Measurements from ENCODE around the gene KIF1B.

KIF1B gene

DNA sequence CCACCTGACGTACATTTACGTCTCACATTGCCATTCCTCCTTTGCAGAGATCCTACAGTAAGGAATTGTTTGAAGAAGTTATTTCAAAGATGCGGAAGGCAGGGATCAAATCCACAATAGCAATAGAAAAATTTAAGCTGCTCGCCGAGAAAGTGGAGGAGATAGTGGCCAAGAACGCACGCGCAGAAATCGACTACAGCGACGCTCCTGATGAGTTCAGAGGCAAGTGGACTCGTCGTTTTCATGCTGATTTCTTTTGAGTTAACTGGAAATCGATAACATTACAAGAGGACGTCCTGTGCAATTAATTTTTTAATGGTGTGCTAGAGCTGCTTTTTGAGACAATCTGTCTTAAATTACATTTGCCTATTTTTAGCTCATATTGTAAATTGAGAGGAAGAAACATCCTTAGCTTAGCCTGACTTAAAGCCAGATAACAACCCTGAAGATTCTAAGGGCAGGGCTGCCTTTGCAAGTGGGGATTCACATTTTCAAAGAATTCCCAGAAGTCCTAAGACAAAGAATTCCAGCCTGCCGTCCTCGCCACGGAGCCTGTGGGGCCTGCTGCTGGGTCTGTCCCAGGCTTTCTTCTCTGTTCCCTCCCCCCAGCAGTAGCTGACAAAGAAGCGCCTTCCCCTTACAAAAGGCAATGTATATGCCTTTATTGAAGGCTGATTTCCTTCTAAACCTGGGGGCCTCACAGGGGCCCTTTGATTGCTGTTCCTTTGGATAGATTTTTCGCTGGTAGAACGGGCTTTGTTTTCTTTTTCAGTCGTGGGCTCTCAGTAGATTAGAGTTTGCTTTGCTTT is 31.6 kb upstream of the KIF1B start:
- Histone ChIP-seq H3K9me3 (replicated peaks; ENCODE audit: low read length) (no peaks in the 10 kb centered on the region), H3K9ac (ENCODE audit: low read depth, low read length) (no peak overlapping the region), H3K27me3 (ENCODE audit: control insufficient read depth, insufficient read depth, low read length) (no peaks in the 10 kb centered on the region), H3K36me3 (ENCODE audit: insufficient read depth, low read length) (peaks cover 17% of the 10 kb centered on the region), H3K4me3 (ENCODE audit: low read length) (no peak overlapping the region), H3K4me1 (ENCODE audit: control insufficient read depth, insufficient read depth, low read length) (no peaks in the 10 kb centered on the region), H3K4me2 (ENCODE audit: low read length) (no peak overlapping the region)

DNA sequence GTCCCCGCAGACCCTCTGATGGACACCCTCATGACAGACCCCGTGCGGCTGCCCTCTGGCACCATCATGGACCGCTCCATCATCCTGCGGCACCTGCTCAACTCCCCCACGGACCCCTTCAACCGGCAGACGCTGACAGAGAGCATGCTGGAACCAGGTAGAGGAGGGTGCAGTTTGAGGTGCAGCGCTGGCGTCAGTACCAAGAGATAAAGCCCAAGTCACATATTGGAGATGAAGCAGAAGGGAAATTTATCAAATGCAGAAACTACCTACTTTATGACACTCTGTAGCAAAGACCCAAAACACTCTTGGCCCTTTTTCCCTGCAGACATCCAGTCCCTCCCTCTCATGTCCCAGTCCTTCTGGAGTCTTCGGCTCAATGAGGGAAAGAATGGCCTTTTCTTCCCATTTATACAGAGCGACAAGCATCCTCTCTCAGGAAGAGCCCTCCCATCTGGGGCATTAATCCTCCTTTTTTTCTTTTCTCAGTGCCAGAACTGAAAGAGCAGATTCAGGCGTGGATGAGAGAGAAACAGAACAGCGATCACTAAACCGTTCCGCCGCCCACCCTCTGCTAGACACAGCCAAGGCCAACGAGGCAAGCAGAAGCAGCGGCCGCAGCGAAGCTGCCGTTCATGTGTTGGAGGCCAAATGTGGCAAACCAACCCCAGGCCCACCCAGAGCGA is 30.8 kb upstream of the KIF1B start:
- Histone ChIP-seq H3K4me3 (ENCODE audit: low read length) (no peak overlapping the region), H3K27me3 (ENCODE audit: control insufficient read depth, insufficient read depth, low read length) (no peaks in the 10 kb centered on the region), H3K9me3 (replicated peaks; ENCODE audit: low read length) (no peaks in the 10 kb centered on the region), H3K4me1 (ENCODE audit: control insufficient read depth, insufficient read depth, low read length) (no peaks in the 10 kb centered on the region), H3K36me3 (ENCODE audit: insufficient read depth, low read length) (peaks cover 17% of the 10 kb centered on the region), H3K9ac (ENCODE audit: low read depth, low read length) (no peak overlapping the region), H3K4me2 (ENCODE audit: low read length) (no peak overlapping the region)

DNA sequence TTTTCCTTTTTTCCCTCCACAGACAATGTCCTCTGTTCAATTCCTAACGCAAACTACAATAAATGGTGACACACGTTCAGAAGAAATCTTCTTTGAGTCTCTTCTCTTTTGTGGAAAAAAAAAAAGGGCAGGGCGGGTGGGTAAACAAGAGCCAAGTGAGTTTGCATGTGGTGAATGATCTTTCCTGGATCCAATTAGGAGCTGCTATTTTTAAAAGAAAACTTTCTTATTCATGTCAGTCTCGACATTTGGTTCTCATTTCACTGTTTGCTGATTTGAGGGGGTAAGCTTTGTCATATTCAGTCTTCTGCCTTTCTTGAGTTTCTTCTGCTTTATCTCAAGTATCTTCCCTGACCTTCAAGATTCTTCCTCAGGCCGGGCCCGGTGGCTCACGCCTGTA is 29.2 kb upstream of the KIF1B start:
- Histone ChIP-seq H3K27me3 (ENCODE audit: control insufficient read depth, insufficient read depth, low read length) (no peaks in the 10 kb centered on the region), H3K9me3 (replicated peaks; ENCODE audit: low read length) (no peaks in the 10 kb centered on the region), H3K36me3 (ENCODE audit: insufficient read depth, low read length) (peaks cover 13% of the 10 kb centered on the region), H3K9ac (ENCODE audit: low read depth, low read length) (no peak overlapping the region), H3K4me3 (ENCODE audit: low read length) (no peak overlapping the region), H3K4me2 (ENCODE audit: low read length) (no peak overlapping the region), H3K4me1 (ENCODE audit: control insufficient read depth, insufficient read depth, low read length) (no peaks in the 10 kb centered on the region)

DNA sequence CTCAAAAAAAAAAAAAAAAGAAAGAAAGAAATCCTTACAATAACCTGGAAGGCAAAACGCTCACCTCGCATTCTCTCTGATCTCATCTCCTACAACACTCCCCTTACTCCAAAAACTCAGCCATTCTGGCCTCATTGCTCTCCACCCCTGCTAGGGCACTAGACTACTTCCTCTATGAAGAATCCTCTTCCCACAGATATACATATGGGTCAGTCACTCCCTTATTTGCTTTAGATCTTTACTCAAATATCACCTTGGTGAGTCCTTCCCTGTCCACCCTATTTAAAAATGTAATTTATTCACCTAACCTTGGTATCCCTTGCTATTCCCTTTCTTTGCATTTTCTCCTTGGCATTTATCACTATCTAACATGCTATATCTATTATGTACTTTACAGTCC is 24.6 kb upstream of the KIF1B start:
- H3K9ac ChIP-seq (ENCODE audit: low read depth, low read length): no peak overlapping the region
- H3K9me3 ChIP-seq (replicated peaks; ENCODE audit: low read length): no peaks in the 10 kb centered on the region
- H3K27me3 ChIP-seq (ENCODE audit: control insufficient read depth, insufficient read depth, low read length): no peaks in the 10 kb centered on the region
- H3K4me2 ChIP-seq (ENCODE audit: low read length): no peak overlapping the region
- H3K36me3 ChIP-seq (ENCODE audit: insufficient read depth, low read length): peaks cover under 1% of the 10 kb centered on the region
- no peaks in the 10 kb centered on the region for H3K4me1 ChIP-seq (ENCODE audit: control insufficient read depth, insufficient read depth, low read length)
- no peak overlapping the region for H3K4me3 ChIP-seq (ENCODE audit: low read length)

DNA sequence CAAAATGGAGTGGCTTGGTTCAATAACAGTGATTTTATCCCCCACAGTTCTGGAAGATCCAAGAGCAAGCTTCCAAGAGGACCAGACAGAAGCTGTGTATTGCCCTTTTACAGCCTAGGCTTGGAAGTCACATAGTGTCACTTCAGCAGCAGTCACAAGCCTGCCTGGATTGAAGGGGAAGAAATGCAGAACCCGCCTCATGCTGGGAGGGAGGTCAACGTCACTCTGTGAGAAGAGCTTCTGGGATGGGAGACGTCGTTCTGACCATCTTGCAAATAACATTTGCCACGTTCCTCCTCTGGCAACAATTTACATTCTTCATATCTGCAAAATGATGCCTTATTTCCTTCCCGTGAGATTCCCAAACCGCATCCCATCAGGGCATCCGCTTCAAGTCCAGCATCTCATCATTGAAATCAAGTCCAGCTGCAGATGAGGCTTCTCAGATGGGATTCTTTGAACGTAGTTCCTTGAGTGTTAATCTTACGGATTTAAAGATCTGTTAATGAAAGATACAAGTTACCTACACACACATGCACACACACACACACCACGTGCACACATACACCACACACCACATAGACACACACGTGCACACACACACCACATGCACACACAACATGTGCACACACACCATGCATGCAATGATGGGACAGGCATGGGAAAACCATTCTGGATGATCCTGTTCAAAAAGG is 23.9 kb upstream of the KIF1B start:
- Histone ChIP-seq H3K4me1 (ENCODE audit: control insufficient read depth, insufficient read depth, low read length) (no peaks in the 10 kb centered on the region), H3K4me3 (ENCODE audit: low read length) (no peak overlapping the region)

DNA sequence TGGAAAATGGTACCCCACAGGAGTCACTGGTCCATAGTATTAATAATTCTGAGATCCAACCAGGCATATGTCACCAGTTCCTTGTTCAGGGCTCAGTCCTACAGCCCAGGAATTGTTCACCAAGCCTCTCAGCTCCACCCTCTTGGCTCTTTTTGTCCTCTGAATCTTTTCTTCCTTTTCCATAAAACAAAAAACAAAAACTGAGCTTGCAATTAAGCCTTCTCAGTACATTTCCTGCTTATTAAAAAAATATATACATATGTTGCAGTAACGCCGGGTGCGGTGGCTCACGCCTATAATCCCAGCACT is 23.4 kb upstream of the KIF1B start:
- H3K4me1 ChIP-seq (ENCODE audit: control insufficient read depth, insufficient read depth, low read length): no peaks in the 10 kb centered on the region
- no peaks in the 10 kb centered on the region for H3K36me3 ChIP-seq (ENCODE audit: insufficient read depth, low read length)
- H3K9me3 ChIP-seq (replicated peaks; ENCODE audit: low read length): no peaks in the 10 kb centered on the region
- no peak overlapping the region for H3K4me3 ChIP-seq (ENCODE audit: low read length)
- H3K4me2 ChIP-seq (ENCODE audit: low read length): no peak overlapping the region
- H3K27me3 ChIP-seq (ENCODE audit: control insufficient read depth, insufficient read depth, low read length): no peaks in the 10 kb centered on the region
- H3K9ac ChIP-seq (ENCODE audit: low read depth, low read length): no peak overlapping the region

More for the DNA sequence above, 23.9 kb upstream of the KIF1B start:
- H3K9ac ChIP-seq (ENCODE audit: low read depth, low read length): no peak overlapping the region
- no peaks in the 10 kb centered on the region for H3K9me3 ChIP-seq (replicated peaks; ENCODE audit: low read length)
- no peaks in the 10 kb centered on the region for H3K27me3 ChIP-seq (ENCODE audit: control insufficient read depth, insufficient read depth, low read length)
- no peak overlapping the region for H3K4me2 ChIP-seq (ENCODE audit: low read length)
- H3K36me3 ChIP-seq (ENCODE audit: insufficient read depth, low read length): no peaks in the 10 kb centered on the region

DNA sequence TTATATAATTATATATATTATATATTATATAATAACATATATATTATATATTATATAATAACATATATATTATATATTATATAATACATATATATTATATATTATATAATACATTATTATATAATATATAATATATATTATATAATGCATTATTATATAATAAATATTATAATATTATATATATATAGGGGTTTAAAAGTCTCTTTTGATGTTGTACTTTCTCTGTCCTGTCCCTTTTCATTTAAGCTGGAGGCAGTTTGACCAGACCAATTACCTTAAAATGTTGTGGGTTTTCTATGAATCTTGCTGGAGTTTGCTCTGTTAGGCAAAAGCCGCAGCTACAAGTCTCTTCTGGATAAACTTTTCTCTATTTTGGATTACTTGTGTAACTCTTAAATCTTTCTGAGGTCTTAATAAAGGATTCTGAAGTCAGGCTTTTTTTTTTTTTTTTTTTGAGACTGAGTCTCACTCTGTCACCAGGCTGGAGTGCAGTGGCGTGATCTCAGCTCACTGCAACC is 22.2 kb upstream of the KIF1B start:
- Histone ChIP-seq H3K4me2 (ENCODE audit: low read length) (no peak overlapping the region), H3K9me3 (replicated peaks; ENCODE audit: low read length) (no peaks in the 10 kb centered on the region), H3K36me3 (ENCODE audit: insufficient read depth, low read length) (no peaks in the 10 kb centered on the region), H3K27me3 (ENCODE audit: control insufficient read depth, insufficient read depth, low read length) (no peaks in the 10 kb centered on the region), H3K4me1 (ENCODE audit: control insufficient read depth, insufficient read depth, low read length) (no peaks in the 10 kb centered on the region), H3K4me3 (ENCODE audit: low read length) (no peak overlapping the region), H3K9ac (ENCODE audit: low read depth, low read length) (no peak overlapping the region)

DNA sequence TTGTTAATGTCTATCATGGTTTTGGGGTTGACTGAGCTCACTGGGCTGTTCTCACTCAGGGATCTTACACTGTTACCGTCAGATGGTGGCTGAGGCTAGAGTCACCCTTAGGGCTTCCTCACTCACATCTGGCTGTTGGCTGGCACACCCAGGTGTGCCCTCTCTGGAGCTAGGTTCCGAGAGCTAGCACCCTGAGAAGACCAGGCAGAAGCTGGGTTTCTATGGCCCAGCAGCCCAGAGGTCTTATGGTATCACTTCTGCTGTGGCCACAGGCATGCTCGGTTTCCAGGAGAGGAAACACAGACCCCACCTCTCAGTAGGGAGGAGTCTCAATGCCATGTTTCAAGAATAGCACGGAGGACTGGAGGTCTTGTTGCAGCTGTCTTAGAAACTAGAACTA is 20.7 kb upstream of the KIF1B start:
- H3K4me3 ChIP-seq (ENCODE audit: low read length): no peak overlapping the region
- peaks cover 4% of the 10 kb centered on the region for H3K27me3 ChIP-seq (ENCODE audit: control insufficient read depth, insufficient read depth, low read length)
- no peak overlapping the region for H3K9ac ChIP-seq (ENCODE audit: low read depth, low read length)
- no peaks in the 10 kb centered on the region for H3K4me1 ChIP-seq (ENCODE audit: control insufficient read depth, insufficient read depth, low read length)
- no peaks in the 10 kb centered on the region for H3K9me3 ChIP-seq (replicated peaks; ENCODE audit: low read length)
- no peaks in the 10 kb centered on the region for H3K36me3 ChIP-seq (ENCODE audit: insufficient read depth, low read length)
- H3K4me2 ChIP-seq (ENCODE audit: low read length): no peak overlapping the region

DNA sequence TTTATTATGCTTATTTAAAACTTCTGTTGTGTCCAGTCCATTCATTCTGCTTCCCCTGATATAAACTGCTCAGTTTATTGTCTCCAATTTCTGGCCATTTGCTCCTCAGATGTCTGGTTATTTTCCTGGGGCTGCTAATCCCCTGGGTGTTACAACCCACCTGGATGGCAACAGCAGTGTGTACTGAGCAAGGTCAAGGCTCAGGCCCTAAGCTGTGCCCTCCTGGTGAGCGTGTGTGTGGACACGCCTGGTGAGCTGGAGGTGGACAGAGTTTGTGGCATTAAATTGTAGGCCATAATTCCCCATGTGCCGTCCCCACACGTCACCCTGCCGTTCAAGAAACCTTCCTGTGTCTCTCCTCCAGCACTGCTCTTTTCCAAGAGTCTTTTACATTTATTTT is 18.1 kb upstream of the KIF1B start:
- Histone ChIP-seq H3K36me3 (ENCODE audit: insufficient read depth, low read length) (no peaks in the 10 kb centered on the region), H3K4me1 (ENCODE audit: control insufficient read depth, insufficient read depth, low read length) (peaks cover 6% of the 10 kb centered on the region), H3K9ac (ENCODE audit: low read depth, low read length) (no peak overlapping the region), H3K4me3 (ENCODE audit: low read length) (no peak overlapping the region), H3K9me3 (replicated peaks; ENCODE audit: low read length) (no peaks in the 10 kb centered on the region), H3K4me2 (ENCODE audit: low read length) (no peak overlapping the region), H3K27me3 (ENCODE audit: control insufficient read depth, insufficient read depth, low read length) (peaks cover 4% of the 10 kb centered on the region)

DNA sequence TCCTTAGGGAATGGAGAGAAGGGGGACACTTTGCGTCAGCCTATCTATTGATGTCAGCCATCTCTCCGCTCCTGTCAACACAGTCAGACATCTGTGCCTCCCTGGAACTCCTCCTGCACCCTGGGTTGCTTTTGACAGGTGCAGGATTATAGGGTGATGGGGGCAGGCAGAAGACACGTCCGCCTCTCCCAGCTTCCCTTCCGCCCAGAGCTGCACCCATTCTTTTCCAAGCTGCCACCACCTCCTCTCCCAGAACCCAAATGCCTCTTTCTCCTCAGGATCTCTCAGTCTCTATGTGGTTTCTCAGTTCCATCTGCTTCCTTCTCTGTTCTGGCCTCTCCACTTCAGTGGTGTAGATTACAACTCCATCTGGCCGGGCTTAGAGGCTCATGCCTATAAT is 17.1 kb upstream of the KIF1B start:
- Histone ChIP-seq H3K4me2 (ENCODE audit: low read length) (no peak overlapping the region), H3K27me3 (ENCODE audit: control insufficient read depth, insufficient read depth, low read length) (peaks cover 4% of the 10 kb centered on the region), H3K4me1 (ENCODE audit: control insufficient read depth, insufficient read depth, low read length) (peaks cover 6% of the 10 kb centered on the region), H3K9me3 (replicated peaks; ENCODE audit: low read length) (no peaks in the 10 kb centered on the region), H3K36me3 (ENCODE audit: insufficient read depth, low read length) (no peaks in the 10 kb centered on the region), H3K4me3 (ENCODE audit: low read length) (no peak overlapping the region), H3K9ac (ENCODE audit: low read depth, low read length) (no peak overlapping the region)

DNA sequence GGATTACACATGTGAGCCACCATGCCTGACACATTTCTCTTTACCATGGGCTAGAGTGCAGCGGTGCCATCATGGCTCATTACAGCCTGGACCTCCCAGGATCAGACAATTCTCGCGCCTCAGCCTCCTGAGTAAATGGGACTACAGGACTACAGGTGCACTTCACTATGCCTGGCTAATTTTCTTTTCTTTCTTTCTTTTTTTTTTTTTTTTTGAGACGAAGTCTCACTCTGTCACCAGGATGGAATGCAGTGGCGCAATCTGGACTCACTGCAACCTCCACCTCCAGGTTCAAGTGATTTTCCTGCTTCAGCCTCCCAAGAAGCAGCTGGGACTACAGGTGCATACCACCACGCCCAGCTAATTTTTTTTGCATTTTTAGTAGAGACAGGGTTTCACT is 14.8 kb upstream of the KIF1B start:
- Histone ChIP-seq H3K9me3 (replicated peaks; ENCODE audit: low read length) (no peaks in the 10 kb centered on the region), H3K4me2 (ENCODE audit: low read length) (no peak overlapping the region), H3K4me1 (ENCODE audit: control insufficient read depth, insufficient read depth, low read length) (peaks cover 6% of the 10 kb centered on the region), H3K27me3 (ENCODE audit: control insufficient read depth, insufficient read depth, low read length) (peaks cover 8% of the 10 kb centered on the region), H3K4me3 (ENCODE audit: low read length) (no peak overlapping the region), H3K9ac (ENCODE audit: low read depth, low read length) (no peak overlapping the region), H3K36me3 (ENCODE audit: insufficient read depth, low read length) (no peaks in the 10 kb centered on the region)

Data from skeletal muscle satellite cell (primary cell).